ENCODE results near the gene AUTS2.
A peak's percentile ranks its signal among the peaks of the same experiment; 100 is the strongest.

The AUTS2 gene

DNA sequence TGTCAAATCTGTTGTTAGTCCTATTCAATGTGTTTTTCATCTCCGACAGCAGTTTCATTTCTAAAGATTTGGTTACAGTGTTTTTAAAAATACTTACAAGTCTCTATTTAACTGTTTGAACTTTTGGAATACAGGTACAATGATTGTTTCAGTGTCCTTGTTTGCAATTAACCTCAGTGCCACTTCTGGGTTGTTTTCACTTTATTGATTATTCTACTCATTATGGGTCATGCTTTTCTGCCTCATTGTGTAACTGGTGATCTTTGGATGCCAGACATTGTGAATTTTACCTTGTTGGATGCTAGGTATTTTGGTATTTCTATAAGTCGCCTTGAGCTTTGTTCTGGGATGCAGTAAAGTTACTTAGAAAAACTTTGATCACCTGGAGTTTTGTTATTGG, 331.3 kb downstream of the AUTS2 start:
- no peak for TF ChIP-seq ZNF274 (IDR thresholded peaks at IDR 0.05; ENCODE audit: low read depth, low read length)
- H3K4me3 ChIP-seq (ENCODE audit: low read length) = no peak overlapping the region

DNA sequence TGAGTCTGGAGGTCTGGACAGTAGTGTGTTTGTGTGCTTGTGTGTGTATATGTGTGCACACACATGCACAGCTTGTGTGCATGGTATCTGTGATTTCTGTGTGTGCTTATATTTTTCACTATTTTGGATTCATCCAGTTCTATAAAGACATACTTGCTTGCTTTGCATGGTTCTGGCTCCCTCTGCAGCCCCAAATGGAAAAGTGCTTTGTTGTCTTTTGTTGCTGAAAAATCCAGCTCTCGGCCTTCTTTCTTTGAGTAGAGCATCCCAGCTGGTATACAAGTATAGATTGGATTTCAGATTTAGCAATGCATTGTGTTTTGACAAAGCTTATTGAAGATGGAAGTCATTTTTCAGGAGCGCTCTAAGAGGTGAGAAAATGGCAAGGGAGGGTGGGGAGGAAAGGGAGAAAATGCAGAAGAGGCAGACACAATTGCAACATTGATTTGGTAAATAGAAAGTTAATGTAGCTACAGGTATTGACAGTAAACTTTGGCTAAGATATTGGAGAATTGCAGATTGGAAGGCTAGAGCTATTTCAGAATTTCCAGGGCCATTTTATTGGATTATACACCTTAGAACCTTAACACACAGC, 333.9 kb downstream of the AUTS2 start:
- no peak overlapping the region for H3K4me3 ChIP-seq (ENCODE audit: low read length)
- no peak for TF ChIP-seq ZNF274 (IDR thresholded peaks at IDR 0.05; ENCODE audit: low read depth, low read length)

DNA sequence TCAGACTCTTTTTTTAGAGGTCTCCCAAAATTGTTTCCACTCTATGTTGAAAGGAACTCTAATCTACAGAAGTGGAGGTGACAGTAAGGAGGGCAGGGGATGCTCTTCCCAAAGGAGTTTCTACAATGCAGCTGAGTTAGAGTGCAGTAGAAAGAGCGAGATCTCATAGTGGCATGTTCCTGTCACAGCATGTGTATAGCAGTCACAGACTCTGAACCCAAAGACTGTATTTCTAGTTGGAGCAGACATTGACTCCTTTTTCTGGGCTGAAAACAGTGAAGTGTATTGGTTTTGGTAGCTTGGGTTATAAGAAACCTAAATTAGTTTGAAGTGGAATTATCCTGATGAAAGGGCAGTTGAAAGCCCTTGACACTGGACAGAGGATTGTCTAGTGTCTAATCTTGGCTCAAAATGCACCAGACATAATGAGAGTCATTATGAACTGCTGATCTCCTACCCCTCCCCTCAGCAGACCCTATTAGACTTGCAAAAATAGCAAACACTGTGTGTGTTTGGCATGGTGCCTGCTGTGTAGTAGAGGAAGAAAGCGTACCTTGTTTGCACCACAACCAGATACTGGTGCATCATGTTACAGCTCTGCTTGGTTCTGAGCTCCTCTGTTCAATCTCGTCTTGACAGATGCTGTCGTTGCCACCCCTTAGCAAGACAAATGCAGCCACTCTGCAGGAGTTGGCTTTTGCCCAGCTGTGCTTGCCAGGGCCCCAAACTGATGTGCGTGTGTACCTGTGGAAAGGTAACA, 336.0 kb downstream of the AUTS2 start:
- no peak overlapping the region for H3K4me3 ChIP-seq (ENCODE audit: low read length)
- no peak for TF ChIP-seq ZNF274 (IDR thresholded peaks at IDR 0.05; ENCODE audit: low read depth, low read length)

DNA sequence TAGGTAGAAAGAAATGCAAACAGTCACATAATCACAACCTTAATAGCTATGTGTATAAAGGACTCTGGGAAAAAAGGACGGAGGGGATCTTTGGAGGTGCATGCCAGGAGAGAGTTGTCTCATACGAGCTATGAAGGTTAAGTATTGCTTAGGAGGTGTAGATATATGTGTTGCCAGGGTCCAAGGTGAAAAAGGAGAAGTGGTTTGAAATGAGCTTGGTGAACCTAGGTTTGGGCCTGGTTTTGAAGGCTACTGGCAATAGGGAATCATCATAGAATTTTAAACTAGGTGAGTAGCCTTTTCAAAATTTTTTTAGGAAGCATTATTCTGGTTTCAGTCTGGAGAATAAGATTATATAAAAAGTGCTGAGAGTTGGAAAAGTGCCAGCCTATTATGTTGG, 336.8 kb downstream of the AUTS2 start:
- no peak for TF ChIP-seq ZNF274 (IDR thresholded peaks at IDR 0.05; ENCODE audit: low read depth, low read length)
- H3K4me3 ChIP-seq (ENCODE audit: low read length) = no peak overlapping the region

DNA sequence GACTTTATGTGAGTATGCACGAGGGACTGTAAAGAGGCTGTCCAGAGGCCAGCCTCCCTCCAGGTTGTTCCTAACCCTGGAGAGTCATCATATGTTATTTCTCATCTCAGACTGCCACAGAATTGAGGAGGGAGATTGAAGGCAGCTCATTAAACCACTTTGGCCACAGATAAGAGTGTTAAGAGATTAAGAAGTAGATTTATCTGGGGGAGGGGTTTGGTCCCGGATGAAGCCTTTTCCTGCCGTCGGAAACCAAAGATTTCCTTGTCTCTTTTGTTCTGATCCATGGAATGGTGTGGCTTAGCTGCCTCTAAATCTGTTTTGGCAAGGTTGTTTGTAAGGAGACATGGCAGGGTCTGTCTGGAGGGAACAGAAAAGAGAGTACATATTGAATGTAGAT, 338.8 kb downstream of the AUTS2 start:
- no peak for TF ChIP-seq ZNF274 (IDR thresholded peaks at IDR 0.05; ENCODE audit: low read depth, low read length)
- H3K4me3 ChIP-seq (ENCODE audit: low read length) = no peak overlapping the region

GRCh38 chr7:69939317-69939716, 341.0 kb downstream of the AUTS2 start:
- TF ChIP-seq ZNF274 (IDR thresholded peaks at IDR 0.05; ENCODE audit: low read depth, low read length) = no peak
- no peak overlapping the region for H3K4me3 ChIP-seq (ENCODE audit: low read length)

GRCh38 chr7:69941077-69941651, 342.9 kb downstream of the AUTS2 start:
- H3K4me3 ChIP-seq (ENCODE audit: low read length) = no peak overlapping the region
- no peak for TF ChIP-seq ZNF274 (IDR thresholded peaks at IDR 0.05; ENCODE audit: low read depth, low read length)

- TF ChIP-seq ZNF274 (IDR thresholded peaks at IDR 0.05; ENCODE audit: low read depth, low read length) = no peak
- no peak overlapping the region for H3K4me3 ChIP-seq (ENCODE audit: low read length)
These were observed 344.3 kb downstream of the AUTS2 start for GRCh38 chr7:69942573-69942972.

DNA sequence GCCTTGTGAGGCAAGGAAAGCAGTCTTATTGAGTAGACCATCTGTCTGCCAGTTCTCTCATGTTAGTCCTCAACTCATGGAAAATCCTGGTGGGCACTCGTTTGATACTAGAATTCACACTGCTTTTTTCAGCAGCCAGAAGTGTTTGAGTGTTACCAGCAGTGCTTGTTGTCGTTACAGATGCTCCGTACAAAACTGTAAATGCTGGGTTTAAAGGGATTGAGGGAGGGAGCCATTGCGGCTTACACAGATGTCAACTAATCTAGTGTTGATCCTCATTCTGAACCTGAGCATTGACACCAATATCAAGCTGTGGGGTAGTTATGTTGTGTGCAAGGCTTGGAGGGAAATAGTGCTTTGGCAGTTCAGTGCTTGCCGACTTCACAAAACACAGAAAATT, 348.6 kb downstream of the AUTS2 start:
- no peak for TF ChIP-seq ZNF274 (IDR thresholded peaks at IDR 0.05; ENCODE audit: low read depth, low read length)

GRCh38 chr7:69947998-69948397, 349.7 kb downstream of the AUTS2 start:
- no peak for TF ChIP-seq ZNF274 (IDR thresholded peaks at IDR 0.05; ENCODE audit: low read depth, low read length)
- no peak overlapping the region for H3K4me3 ChIP-seq (ENCODE audit: low read length)

More for the DNA sequence above, 348.6 kb downstream of the AUTS2 start:
- no peak overlapping the region for H3K4me3 ChIP-seq (ENCODE audit: low read length)

DNA sequence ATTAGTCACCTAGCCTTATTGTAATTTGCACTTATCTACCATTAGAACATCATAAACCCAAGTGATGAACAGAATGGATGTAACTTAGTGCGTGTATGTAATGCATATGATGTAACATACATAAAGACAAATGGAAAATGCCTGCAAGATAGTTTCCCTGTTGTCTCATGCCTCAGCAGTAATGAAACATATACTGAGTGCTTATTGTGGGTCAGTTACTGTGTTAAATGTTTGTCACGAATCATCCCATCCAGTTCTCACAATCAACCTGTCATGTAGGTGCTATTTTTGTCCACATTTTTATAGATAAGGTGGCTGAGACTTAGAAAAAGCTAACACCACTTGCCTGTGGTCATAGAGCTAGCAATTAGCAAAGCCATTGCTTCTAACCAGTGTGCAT, 350.8 kb downstream of the AUTS2 start:
- no peak overlapping the region for H3K4me3 ChIP-seq (ENCODE audit: low read length)
- TF ChIP-seq ZNF274 (IDR thresholded peaks at IDR 0.05; ENCODE audit: low read depth, low read length) = no peak

GRCh38 chr7:69951458-69951857, 353.2 kb downstream of the AUTS2 start:
- no peak for TF ChIP-seq ZNF274 (IDR thresholded peaks at IDR 0.05; ENCODE audit: low read depth, low read length)

DNA sequence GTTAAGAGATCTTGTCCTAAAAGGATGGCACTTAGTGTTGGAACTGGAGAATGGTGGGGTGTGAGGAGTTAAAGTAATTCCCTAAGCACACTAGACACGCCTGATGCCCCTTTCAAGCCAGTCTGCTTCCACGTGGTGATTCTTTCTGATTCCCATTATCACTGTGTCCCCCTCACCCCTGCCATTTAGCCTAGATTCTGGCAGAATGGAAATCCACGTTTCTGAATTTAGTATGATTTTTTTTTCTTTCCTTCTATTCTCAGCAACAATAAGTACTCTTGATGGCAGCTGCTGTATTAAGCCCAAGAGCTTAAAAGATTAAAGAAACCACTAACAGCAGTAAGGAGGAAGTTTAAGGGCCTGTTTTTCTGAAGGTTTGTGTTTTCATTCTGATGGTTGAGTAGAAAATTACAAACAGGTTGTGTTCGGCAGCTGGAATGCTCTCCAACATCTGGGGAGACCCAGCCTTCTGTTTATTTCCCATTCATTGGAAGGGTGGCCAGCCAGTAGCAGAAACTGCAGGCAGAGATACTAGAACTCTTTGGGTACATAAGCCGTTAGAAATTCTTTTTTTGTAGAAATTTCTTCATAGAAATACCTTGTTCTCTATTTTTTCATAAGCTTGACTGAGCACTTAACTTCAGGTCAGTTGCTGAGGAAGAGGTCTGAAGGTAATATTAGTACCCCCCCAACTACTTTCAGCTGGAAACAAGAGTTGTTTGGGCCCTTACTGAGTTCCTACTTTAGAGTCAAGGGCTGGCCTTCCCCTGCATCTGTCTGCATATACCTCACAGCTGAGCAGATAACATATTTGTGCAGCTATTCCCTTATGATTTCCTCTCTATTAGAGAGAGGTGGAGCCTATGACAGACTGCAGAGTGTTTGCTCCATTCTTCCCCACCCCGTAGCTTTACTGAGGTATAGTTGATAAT, 355.1 kb downstream of the AUTS2 start:
- H3K4me3 ChIP-seq (ENCODE audit: low read length) = peak overlapping the region; percentile 4; the same call in 1 of the 2 replicates
- TF ChIP-seq ZNF274 (IDR thresholded peaks at IDR 0.05; ENCODE audit: low read depth, low read length) = no peak

More at GRCh38 chr7:69951458-69951857, 353.2 kb downstream of the AUTS2 start:
- no peak overlapping the region for H3K4me3 ChIP-seq (ENCODE audit: low read length)

- H3K4me3 ChIP-seq (ENCODE audit: low read length) = no peak overlapping the region
- TF ChIP-seq ZNF274 (IDR thresholded peaks at IDR 0.05; ENCODE audit: low read depth, low read length) = no peak
These were observed 358.3 kb downstream of the AUTS2 start for GRCh38 chr7:69956541-69956940.

All from GM08714 (cell line).